HEK293 (cell line): Measurements from ENCODE around the gene ACVR1.
A peak's percentile ranks its signal among the peaks of the same experiment; 100 is the strongest.

Experiments
- CTCF ChIA-PET: fragments of 350-600 bp; formaldehyde crosslinking; extraction: SDS; loops from one replicate; lab custom pipeline; 2021; ENCODE audit warnings: antibody characterized with exemption; lab: Yijun Ruan, JAX
- POLR2A ChIA-PET: fragments of 300-600 bp; formaldehyde crosslinking; extraction: SDS; loops from one replicate; lab custom pipeline; 2020; ENCODE audit warnings: antibody characterized with exemption, inconsistent platforms; lab: Yijun Ruan, JAX
- H3K27ac ChIP-seq: fragments of 200-500 bp; sonication (Bioruptor generic); 2 replicates; pipeline ENCODE4 v1.5.1; 2014; ENCODE audit warnings: low read depth, low read length, control low read depth, inconsistent platforms; ENCODE audit errors: extremely low read depth
- H3K36me3 ChIP-seq, 2 experiments: fragments of 200-500 bp in 1 of 2; sonication (Bioruptor generic) in 1 of 2; 1 replicate in 1 of 2; 2 replicates in 1 of 2; pipeline ENCODE4 v1.5.1; 2014 to 2017; ENCODE audit warnings: inconsistent platforms in 2 of 2, low read length in 2 of 2; ENCODE audit not compliant: control insufficient read depth in 2 of 2, insufficient read depth in 1 of 2
- H3K4me1 ChIP-seq: fragments of 200-500 bp; sonication (Bioruptor generic); 2 replicates; pipeline ENCODE4 v1.5.1; 2014; ENCODE audit warnings: mild to moderate bottlenecking, low read length, inconsistent platforms; ENCODE audit not compliant: control insufficient read depth, insufficient read depth
- H3K4me3 ChIP-seq: 2 replicates; pipeline ENCODE4 v1.5.1; 2011; ENCODE audit warnings: low read depth, mild to moderate bottlenecking, control low read depth, low read length, moderate library complexity
- H3K9me3 ChIP-seq: fragments of 200-500 bp; sonication (Bioruptor generic); 2 replicates; pipeline ENCODE4 v1.5.1; 2014; ENCODE audit warnings: low read depth, low read length, inconsistent platforms; ENCODE audit not compliant: control insufficient read depth, insufficient read depth
- GLIS2 ChIP-seq: fragments of 450-650 bp; formaldehyde crosslinking; IDR thresholded peaks from 2 replicates; pipeline ENCODE4 v1.5.1; 2016; ENCODE audit warnings: missing biosample characterization, missing genetic modification characterization
- KLF1 ChIP-seq: fragments of 450-650 bp; formaldehyde crosslinking; IDR thresholded peaks from 2 replicates; pipeline ENCODE4 v1.5.1; 2016; ENCODE audit warnings: missing biosample characterization, missing genetic modification characterization
- KLF7 ChIP-seq: fragments of 450-650 bp; formaldehyde crosslinking; IDR thresholded peaks from 2 replicates; pipeline ENCODE4 v1.5.1; 2016; ENCODE audit warnings: missing biosample characterization, missing genetic modification characterization, borderline replicate concordance
- PRDM6 ChIP-seq: fragments of 450-650 bp; formaldehyde crosslinking; IDR thresholded peaks from 2 replicates; pipeline ENCODE4 v1.5.1; 2017; ENCODE audit warnings: missing biosample characterization, missing genetic modification characterization
- SCRT2 ChIP-seq: fragments of 450-650 bp; formaldehyde crosslinking; IDR thresholded peaks from 2 replicates; pipeline ENCODE4 v1.5.1; 2016; ENCODE audit warnings: missing biosample characterization, missing genetic modification characterization
- SP3 ChIP-seq: fragments of 450-650 bp; formaldehyde crosslinking; IDR thresholded peaks from 2 replicates; pipeline ENCODE4 v1.5.1; 2016; ENCODE audit warnings: missing biosample characterization, missing genetic modification characterization
- ZBTB1 ChIP-seq: fragments of 450-650 bp; formaldehyde crosslinking; IDR thresholded peaks from 2 replicates; pipeline ENCODE4 v1.5.1; 2016; ENCODE audit warnings: missing biosample characterization, missing genetic modification characterization
- ZIC2 ChIP-seq: fragments of 450-650 bp; formaldehyde crosslinking; IDR thresholded peaks from 2 replicates; pipeline ENCODE4 v1.5.1; 2016; ENCODE audit warnings: missing biosample characterization, missing genetic modification characterization
- ZNF398 ChIP-seq: fragments of 450-650 bp; formaldehyde crosslinking; IDR thresholded peaks from 2 replicates; pipeline ENCODE4 v1.5.1; 2017; ENCODE audit warnings: missing biosample characterization, missing genetic modification characterization
- ZNF624 ChIP-seq: fragments of 450-650 bp; formaldehyde crosslinking; IDR thresholded peaks from 2 replicates; pipeline ENCODE4 v1.5.1; 2017; ENCODE audit warnings: missing biosample characterization, missing genetic modification characterization
- ZNF664 ChIP-seq: fragments of 450-650 bp; formaldehyde crosslinking; IDR thresholded peaks from 2 replicates; pipeline ENCODE4 v1.5.1; 2016; ENCODE audit warnings: missing biosample characterization, missing genetic modification characterization
- ZNF768 ChIP-seq: fragments of 450-650 bp; formaldehyde crosslinking; IDR thresholded peaks from 2 replicates; pipeline ENCODE4 v1.5.1; 2018; ENCODE audit warnings: missing biosample characterization, mild to moderate bottlenecking, missing genetic modification characterization
- TF ChIP-seq, protein P1 (sequence below): fragments of 450-650 bp; IDR thresholded peaks from 2 replicates; pipeline ENCODE4 v1.5.1; 2018; ENCODE audit warnings: missing biosample characterization, missing genetic modification characterization
- TF ChIP-seq, protein P2 (sequence below): fragments of 450-650 bp; formaldehyde crosslinking; IDR thresholded peaks from 2 replicates; pipeline ENCODE4 v1.5.1; 2016; ENCODE audit warnings: missing biosample characterization, missing genetic modification characterization, low read depth
- TF ChIP-seq, protein P3 (sequence below): fragments of 450-650 bp; formaldehyde crosslinking; IDR thresholded peaks from 2 replicates; pipeline ENCODE4 v1.5.1; 2016; ENCODE audit warnings: missing biosample characterization, missing genetic modification characterization

The ACVR1 gene

DNA sequence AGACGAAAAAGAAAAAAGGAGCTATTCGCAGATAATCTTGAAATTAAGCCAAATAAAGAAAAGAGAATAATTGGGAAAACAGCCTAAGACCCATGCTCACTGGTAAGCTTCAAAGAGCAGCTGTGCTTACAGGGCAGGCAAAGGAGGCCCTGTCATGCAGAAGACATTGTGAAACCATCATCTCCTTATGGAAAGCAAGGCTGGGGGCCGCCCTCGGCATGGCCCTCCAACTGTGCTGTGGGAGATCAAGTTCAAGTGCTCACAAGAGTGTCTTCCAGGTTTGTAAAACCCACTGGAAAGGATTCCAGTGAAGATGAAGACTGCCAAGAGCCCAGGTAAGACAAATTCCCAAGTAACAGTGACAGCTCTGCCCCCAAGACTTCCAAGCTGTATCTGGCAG lies 32.2 kb downstream of the ACVR1 start (continued):
- TF ChIP-seq, protein P1, sequence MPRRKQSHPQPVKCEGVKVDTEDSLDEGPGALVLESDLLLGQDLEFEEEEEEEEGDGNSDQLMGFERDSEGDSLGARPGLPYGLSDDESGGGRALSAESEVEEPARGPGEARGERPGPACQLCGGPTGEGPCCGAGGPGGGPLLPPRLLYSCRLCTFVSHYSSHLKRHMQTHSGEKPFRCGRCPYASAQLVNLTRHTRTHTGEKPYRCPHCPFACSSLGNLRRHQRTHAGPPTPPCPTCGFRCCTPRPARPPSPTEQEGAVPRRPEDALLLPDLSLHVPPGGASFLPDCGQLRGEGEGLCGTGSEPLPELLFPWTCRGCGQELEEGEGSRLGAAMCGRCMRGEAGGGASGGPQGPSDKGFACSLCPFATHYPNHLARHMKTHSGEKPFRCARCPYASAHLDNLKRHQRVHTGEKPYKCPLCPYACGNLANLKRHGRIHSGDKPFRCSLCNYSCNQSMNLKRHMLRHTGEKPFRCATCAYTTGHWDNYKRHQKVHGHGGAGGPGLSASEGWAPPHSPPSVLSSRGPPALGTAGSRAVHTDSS = no peak
- TF ChIP-seq SCRT2 (tag by site-specific recombination) = no peak
- no peak for TF ChIP-seq ZNF398 (tag by site-specific recombination)
- TF ChIP-seq GLIS2 (tag by site-specific recombination) = 0 out of 2 replicates have a peak, but pooled peaks have one; percentile 18
- TF ChIP-seq, protein P2, sequence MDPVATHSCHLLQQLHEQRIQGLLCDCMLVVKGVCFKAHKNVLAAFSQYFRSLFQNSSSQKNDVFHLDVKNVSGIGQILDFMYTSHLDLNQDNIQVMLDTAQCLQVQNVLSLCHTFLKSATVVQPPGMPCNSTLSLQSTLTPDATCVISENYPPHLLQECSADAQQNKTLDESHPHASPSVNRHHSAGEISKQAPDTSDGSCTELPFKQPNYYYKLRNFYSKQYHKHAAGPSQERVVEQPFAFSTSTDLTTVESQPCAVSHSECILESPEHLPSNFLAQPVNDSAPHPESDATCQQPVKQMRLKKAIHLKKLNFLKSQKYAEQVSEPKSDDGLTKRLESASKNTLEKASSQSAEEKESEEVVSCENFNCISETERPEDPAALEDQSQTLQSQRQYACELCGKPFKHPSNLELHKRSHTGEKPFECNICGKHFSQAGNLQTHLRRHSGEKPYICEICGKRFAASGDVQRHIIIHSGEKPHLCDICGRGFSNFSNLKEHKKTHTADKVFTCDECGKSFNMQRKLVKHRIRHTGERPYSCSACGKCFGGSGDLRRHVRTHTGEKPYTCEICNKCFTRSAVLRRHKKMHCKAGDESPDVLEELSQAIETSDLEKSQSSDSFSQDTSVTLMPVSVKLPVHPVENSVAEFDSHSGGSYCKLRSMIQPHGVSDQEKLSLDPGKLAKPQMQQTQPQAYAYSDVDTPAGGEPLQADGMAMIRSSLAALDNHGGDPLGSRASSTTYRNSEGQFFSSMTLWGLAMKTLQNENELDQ (tag by site-specific recombination) = no peak
- no peak for TF ChIP-seq ZBTB1 (tag by site-specific recombination)
- no peak for TF ChIP-seq ZNF664 (tag by site-specific recombination)
- no peak for TF ChIP-seq ZNF624 (tag by site-specific recombination)
- TF ChIP-seq SP3 (tag by site-specific recombination) = no peak
- TF ChIP-seq, protein P3, sequence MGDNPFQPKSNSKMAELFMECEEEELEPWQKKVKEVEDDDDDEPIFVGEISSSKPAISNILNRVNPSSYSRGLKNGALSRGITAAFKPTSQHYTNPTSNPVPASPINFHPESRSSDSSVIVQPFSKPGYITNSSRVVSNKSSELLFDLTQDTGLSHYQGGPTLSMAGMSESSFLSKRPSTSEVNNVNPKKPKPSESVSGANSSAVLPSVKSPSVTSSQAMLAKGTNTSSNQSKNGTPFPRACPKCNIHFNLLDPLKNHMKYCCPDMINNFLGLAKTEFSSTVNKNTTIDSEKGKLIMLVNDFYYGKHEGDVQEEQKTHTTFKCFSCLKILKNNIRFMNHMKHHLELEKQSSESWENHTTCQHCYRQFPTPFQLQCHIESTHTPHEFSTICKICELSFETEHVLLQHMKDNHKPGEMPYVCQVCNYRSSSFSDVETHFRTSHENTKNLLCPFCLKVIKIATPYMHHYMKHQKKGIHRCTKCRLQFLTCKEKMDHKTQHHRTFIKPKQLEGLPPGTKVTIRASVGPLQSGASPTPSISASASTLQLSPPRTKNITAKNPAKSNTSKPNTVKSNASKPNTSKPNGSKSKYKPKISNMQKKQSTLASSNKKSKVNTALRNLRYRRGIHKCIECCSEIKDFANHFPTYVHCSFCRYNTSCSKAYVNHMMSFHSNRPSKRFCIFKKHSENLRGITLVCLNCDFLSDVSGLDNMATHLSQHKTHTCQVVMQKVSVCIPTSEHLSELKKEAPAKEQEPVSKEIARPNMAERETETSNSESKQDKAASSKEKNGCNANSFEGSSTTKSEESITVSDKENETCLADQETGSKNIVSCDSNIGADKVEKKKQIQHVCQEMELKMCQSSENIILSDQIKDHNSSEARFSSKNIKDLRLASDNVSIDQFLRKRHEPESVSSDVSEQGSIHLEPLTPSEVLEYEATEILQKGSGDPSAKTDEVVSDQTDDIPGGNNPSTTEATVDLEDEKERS (tag by site-specific recombination) = no peak
- TF ChIP-seq KLF1 (tag by site-specific recombination) = no peak
- no peak for TF ChIP-seq ZNF768 (tag by site-specific recombination)
- peak; percentile 56; the same call in 1 of the 2 replicates for TF ChIP-seq ZIC2 (tag by site-specific recombination)

- TF ChIP-seq KLF7 (no peak), PRDM6 (tag by site-specific recombination) (peak; percentile 49; the same call in 1 of the 2 replicates)
- H3K4me3 ChIP-seq = no peak overlapping the region
- ChIA-PET POLR2A (no interaction called here), CTCF (no interaction called here)
- no peak overlapping the region for H3K27ac ChIP-seq
- no peaks in the 10 kb centered on the region for H3K36me3 ChIP-seq
- H3K4me1 ChIP-seq = peaks cover 24% of the 10 kb centered on the region
- no peaks in the 10 kb centered on the region for H3K9me3 ChIP-seq
These were observed 33.0 kb downstream of the ACVR1 start for GRCh38 chr2:157843081-157843480.
